WTC11 (cell line): ENCODE results near the gene AGTRAP.

ENCODE experiments used
- CTCF ChIP-seq: fragments of 200-600 bp; IDR thresholded peaks from 2 replicates; pipeline ENCODE4 v1.8.0; 2022; ENCODE audit warnings: antibody characterized with exemption
- ZNF263 ChIP-seq: sonication (generic); formaldehyde crosslinking; IDR thresholded peaks from 2 replicates; pipeline ENCODE4 v1.8.1; 2022; ENCODE audit warnings: low read depth, mild to moderate bottlenecking, moderate library complexity, missing genetic modification reagents

- no peak for TF ChIP-seq CTCF
- TF ChIP-seq ZNF263 (CRISPR knock-in tag), result no peak
Observed at GRCh38 chr1:11741919-11742558, 6.1 kb downstream of the AGTRAP start.
